GM18861 (cell line): ENCODE data around the gene PYY.

ENCODE experiments used
- ATAC-seq: cut with Tn5 transposase; IDR thresholded peaks from one replicate; pipeline ENCODE4 v1.9.1; 2021; ENCODE audit not compliant: unreplicated experiment

The PYY gene

DNA sequence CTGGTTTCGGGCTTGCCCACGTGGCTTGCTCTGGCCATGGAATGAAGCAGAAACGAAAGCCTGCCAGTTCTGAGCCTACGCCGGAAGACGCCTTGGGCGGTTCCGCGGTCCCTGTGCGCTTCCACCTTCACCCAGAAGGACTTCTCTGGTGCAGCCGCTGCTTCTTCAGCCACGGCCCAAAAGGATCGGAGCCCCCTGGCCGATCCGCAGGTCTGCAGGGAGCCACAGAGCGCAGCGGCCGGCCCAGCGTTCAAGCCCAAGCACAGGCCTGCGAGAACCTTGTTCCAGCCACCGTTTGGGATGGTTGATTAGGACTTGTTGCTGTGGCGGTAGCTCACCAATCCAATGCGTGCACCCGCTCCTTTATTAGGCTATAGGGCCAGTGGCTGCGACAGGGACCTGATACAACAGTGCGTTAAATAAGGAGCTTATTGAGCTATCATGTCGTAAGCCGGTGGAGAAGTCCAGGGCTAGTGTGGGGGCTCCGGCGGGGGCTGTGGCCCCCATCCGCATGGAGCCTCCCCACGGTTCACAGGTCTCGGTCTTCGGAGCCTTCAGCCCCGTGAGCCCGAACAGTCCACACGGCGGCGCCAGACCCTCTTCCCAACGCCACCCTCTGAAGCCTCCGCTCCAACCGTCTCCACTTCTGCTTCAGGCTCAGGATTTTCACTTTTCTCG, 36.3 kb downstream of the PYY start:
- no peak for ATAC-seq

DNA sequence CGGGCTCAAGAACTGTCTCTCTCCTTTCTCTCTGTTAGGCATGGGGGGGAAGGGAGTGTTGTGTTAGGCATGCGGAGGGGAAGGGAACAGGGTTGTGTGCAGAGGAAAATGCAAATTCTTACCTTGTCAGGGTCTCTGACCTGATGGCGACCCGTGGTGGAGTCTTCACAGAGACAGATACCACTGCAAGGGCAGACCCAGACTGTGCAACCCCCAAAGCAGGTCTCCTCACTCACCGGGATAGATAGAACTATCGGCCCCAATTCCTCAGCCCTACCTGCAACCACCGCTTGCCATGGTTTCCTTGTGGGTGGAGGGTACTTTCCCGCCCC, 36.8 kb downstream of the PYY start:
- ATAC-seq, result no peak

GRCh38 chr17:43916385-43916784, 37.4 kb downstream of the PYY start:
- ATAC-seq, result no peak

DNA sequence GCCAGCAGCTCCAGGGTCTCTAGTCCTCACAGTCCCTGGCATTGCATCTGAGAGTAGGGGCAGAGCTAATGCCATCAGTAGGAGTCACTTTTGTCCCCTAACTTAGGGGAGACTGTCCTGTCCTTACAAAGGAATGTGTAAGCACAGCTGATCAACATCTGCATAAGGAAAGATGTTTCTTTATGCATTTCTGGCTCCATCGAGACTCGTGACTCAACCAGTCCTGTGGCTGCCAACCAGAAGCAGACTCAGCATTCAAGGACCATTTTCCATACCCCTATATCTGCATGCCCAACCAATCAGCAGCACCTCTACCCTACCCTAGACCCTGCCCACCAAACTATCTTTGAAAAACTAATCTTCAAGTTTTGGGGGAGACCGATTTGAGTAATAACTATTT, 38.2 kb downstream of the PYY start:
- ATAC-seq, result no peak

GRCh38 chr17:43914451-43914850, 39.3 kb downstream of the PYY start:
- no peak for ATAC-seq

DNA sequence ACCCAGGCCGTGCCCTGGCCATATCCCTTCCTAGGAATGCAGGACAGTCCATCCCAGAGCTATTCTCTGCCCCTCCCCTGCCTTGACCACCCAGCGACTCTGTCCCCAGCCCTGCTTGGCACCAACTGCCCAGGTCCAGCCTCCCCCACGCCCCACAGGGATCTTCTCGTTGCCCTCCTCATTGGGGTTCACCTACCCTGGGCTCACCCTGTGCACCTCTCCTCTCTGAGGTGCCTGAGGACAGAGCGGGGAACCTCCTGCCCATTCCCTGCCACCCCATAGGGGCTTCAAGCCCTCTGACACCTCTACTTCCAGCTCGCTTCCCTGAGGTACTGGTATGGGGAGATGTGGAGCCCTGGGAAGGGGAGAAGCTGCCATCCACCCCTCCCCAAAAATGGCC, 40.2 kb downstream of the PYY start:
- ATAC-seq, result no peak

DNA sequence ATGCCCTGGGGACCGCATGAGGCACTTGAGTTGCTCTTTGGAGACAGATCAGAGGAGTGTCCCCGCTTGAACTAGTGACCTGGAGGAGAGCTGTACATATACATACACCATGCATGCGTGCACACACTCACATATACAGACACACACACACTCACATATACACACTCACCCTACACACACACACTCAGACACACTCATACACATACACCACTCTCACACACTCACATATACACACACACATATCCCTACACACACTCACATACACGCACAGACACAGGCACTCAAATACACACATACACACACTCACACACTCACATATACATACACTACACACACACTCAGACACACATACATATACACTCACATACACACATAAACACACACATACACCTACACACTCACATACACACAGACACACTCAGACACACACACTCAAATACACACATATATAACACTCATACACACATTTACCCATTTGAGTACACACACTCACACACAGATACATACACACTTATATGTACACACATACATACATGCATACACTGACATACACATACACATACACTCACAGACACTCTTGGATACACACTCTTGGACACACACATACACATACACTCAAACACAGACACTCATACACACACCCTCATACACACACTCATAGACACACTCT, 41.0 kb downstream of the PYY start:
- ATAC-seq, result no peak

DNA sequence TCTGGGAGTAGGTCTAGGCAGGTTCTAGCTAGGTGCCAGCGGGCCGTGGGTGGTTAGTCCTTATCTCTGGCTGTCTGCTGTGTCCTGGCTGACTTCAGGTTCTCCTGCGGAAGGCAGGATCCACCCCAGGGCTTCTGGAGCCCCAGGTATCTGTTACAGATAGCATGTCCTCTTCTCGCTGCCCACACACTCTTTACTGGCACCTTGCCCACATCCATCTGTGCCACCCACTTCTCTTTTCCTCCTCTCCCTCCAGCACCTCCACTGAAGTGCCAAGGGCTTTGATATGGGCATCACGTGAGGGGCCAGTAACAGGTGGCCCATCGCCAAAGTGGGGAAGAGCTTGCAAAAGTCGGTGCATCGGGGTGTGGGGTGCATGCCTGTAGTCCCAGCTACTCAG, 41.8 kb downstream of the PYY start:
- ATAC-seq, result no peak

GRCh38 chr17:43909537-43910231, 44.1 kb downstream of the PYY start:
- ATAC-seq, result no peak

DNA sequence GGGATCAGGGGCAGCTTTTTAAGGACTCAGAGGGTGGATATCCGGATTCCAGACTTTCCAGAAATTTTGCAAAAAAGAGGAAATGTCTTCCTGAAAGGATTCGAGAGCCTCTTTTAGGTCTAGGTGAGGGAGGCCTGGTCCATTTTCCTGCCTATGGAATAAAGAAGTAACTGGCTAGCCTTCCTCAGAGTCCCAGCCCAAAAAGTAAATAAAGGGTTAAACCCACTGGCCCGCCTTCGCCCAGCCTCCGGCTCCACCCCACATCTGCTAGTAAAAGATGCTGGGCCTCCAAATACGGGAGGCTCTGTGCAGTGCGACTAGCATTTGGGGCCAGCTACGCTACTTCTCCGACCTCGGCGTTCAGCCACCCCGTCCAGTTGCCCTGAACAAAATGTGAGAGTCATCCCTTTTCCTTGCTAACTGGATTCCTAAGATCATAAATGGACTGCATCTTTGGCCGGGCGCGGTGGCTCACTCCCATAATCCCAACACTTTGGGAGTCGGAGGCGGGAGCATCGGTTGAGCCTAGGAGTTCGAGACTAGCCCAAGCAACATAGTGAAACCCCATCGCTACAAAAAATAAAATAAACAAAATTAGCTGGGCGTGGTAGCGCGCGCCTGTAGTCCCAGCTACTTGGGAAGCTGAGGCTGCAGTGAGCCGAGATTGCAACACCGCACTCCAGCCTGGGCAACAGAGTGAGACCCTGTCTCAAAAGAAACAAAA, 45.6 kb downstream of the PYY start:
- ATAC-seq, result no peak

- ATAC-seq, result no peak
Measured at GRCh38 chr17:43907425-43907981, 46.2 kb downstream of the PYY start, which contains the start of gene MPP2. Gene MPP2, minus strand, starts transcription at chr17:43907536. Its CDS starts 3,076 bp downstream, at chr17:43904460.

DNA sequence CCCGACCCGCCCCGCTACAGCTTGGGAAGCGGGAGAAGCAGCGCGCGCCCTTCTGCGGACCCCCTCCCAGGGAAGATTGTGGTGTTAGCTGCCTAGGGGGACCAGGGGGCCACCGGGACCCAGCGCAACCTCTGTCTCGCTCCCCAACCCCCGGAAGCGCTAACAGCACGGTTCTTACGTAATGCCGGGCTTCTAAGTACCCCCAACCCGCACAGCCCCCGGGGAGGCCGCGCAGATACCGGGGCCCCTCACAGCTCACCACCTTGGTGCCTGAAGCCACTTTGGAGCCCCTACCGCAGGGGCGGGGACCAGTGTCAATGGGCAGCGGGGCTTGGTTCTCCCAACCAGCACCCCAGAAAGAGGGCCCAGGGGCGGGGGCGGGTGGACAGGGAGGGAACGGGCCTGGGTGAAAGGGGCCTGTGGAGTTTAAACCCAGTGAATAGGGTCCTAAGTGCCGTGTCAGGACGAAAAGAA, 46.8 kb downstream of the PYY start:
- ATAC-seq, result no peak

DNA sequence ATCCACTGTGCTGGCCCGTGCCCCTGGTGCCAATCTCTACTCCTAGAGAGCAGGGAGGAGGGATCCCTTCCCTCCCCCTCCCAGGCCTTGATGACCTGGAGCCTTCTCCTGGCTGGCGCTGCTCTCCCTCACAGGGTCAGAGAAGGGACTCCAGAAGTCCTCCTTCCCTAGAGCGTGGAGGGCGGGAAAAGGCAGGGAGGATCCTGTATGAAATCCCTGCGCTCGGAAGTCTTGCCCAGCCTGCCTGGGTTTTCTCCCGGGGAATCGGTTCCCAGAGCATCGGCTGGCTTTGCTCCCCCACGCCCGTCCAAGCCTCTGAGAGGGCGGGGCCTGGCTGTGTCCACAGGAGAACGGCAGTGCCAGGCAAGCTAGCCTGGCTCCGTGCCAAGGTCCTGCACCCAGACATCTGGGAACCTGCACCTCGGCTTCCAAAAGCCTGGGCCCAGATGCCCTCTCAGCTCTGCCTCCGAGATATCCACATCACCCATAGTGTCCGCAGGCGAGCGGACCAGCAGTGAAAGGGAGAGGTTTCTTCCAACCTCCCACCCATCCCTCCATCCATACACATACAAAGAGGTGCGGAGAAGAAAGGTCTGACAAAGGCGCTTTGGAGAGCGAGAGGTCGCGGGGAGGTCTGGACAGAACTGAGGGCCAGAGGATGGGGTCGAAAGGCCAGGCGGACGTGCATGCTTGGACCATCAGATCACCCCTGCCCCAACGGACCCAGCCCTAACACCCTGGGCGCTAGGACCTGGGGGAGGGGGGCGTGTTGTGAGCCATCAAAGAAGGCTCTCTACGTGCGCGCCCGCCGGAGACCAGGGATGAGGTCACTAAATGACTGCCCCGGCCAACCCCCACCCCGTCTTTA, 47.5 kb downstream of the PYY start:
- ATAC-seq, result no peak

DNA sequence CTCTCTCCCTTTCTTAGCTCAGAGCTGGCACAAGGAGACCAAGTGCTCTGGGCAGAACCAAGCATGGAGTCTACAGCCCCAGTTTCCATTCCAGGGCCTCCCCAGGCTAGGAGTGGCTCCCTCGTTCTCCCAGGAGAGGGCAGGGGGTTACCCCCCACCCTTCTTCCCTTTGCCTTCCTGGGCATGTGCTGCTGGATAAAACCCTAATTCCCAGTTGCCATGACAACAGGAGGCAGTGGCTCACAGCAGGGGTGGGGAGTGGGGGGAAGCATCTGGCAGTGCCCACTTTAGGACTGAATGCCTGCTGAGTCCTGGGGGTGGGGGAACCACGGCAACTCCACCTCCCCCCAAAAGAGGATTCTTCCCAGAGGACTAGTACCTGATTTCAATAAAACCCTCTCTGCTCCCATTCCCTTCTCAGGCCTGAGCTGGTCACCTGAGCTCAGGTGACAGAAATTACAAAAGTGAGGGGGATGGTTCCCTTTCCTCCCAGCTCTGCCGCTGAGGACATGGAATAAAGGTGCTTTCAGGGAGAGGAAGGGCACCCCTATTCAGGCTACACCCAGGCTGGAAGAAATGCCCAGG, 48.2 kb downstream of the PYY start:
- no peak for ATAC-seq
